ENCODE results near the gene HSPA12B. TPM values are rescaled to one million over a fixed set of nuclear protein-coding genes. Genes with fewer than 3 reads are reported as not detected.

Gene HSPA12B
- polyA plus RNA-seq (2012; ENCODE audit: insufficient read depth, insufficient read length) = 0.38 TPM

- DNase-seq (ENCODE audit: low read depth, low spot score) = no peak
- no peak within 1 kb of the TSS for H3K4me3 ChIP-seq (ENCODE audit: low read length)
Observed at GRCh38 chr20:3732327-3733118, at the start of gene HSPA12B. TSS of gene HSPA12B (plus strand) at chr20:3732685. CDS start at chr20:3738675, 5,990 bp downstream.

- no peak overlapping the region for H3K4me3 ChIP-seq (ENCODE audit: low read length)
- DNase-seq (ENCODE audit: low read depth, low spot score) = no peak
Observed at GRCh38 chr20:3685341-3685740, 47.1 kb upstream of the HSPA12B start.

- no peak for DNase-seq (ENCODE audit: low read depth, low spot score)
- H3K4me3 ChIP-seq (ENCODE audit: low read length) = no peak overlapping the region
Observed at GRCh38 chr20:3686421-3686820, 46.1 kb upstream of the HSPA12B start.

GRCh38 chr20:3686867-3687321, 45.6 kb upstream of the HSPA12B start:
- no peak for DNase-seq (ENCODE audit: low read depth, low spot score)
- no peak overlapping the region for H3K4me3 ChIP-seq (ENCODE audit: low read length)

GRCh38 chr20:3687655-3688054, 44.8 kb upstream of the HSPA12B start:
- DNase-seq (ENCODE audit: low read depth, low spot score) = no peak
- H3K4me3 ChIP-seq (ENCODE audit: low read length) = no peak overlapping the region

- DNase-seq (ENCODE audit: low read depth, low spot score) = no peak
- H3K4me3 ChIP-seq (ENCODE audit: low read length) = no peak overlapping the region
Observed at GRCh38 chr20:3689978-3690377, 42.5 kb upstream of the HSPA12B start.

- DNase-seq (ENCODE audit: low read depth, low spot score) = no peak
- H3K4me3 ChIP-seq (ENCODE audit: low read length) = no peak overlapping the region
Observed at GRCh38 chr20:3690413-3690812, 42.1 kb upstream of the HSPA12B start.

GRCh38 chr20:3691306-3691705, 41.2 kb upstream of the HSPA12B start:
- DNase-seq (ENCODE audit: low read depth, low spot score) = no peak
- H3K4me3 ChIP-seq (ENCODE audit: low read length) = no peak overlapping the region

- DNase-seq (ENCODE audit: low read depth, low spot score) = no peak
- H3K4me3 ChIP-seq (ENCODE audit: low read length) = no peak overlapping the region
Observed at GRCh38 chr20:3691897-3692296, 40.6 kb upstream of the HSPA12B start.

GRCh38 chr20:3692706-3693294, 39.7 kb upstream of the HSPA12B start:
- no peak for DNase-seq (ENCODE audit: low read depth, low spot score)
- H3K4me3 ChIP-seq (ENCODE audit: low read length) = no peak overlapping the region

GRCh38 chr20:3693376-3693775, 39.1 kb upstream of the HSPA12B start:
- no peak for DNase-seq (ENCODE audit: low read depth, low spot score)
- H3K4me3 ChIP-seq (ENCODE audit: low read length) = no peak overlapping the region

GRCh38 chr20:3694864-3695263, 37.6 kb upstream of the HSPA12B start:
- no peak for DNase-seq (ENCODE audit: low read depth, low spot score)
- H3K4me3 ChIP-seq (ENCODE audit: low read length) = no peak overlapping the region

GRCh38 chr20:3696200-3696599, 36.3 kb upstream of the HSPA12B start:
- DNase-seq (ENCODE audit: low read depth, low spot score) = no peak
- H3K4me3 ChIP-seq (ENCODE audit: low read length) = no peak overlapping the region

- DNase-seq (ENCODE audit: low read depth, low spot score) = no peak
- H3K4me3 ChIP-seq (ENCODE audit: low read length) = no peak overlapping the region
Observed at GRCh38 chr20:3696745-3697587, 35.5 kb upstream of the HSPA12B start.

GRCh38 chr20:3697588-3698305, 34.7 kb upstream of the HSPA12B start:
- no peak for DNase-seq (ENCODE audit: low read depth, low spot score)
- H3K4me3 ChIP-seq (ENCODE audit: low read length) = no peak overlapping the region

GRCh38 chr20:3698591-3699001, 33.9 kb upstream of the HSPA12B start:
- no peak overlapping the region for H3K4me3 ChIP-seq (ENCODE audit: low read length)
- no peak for DNase-seq (ENCODE audit: low read depth, low spot score)

- H3K4me3 ChIP-seq (ENCODE audit: low read length) = no peak overlapping the region
- DNase-seq (ENCODE audit: low read depth, low spot score) = no peak
Observed at GRCh38 chr20:3699037-3699436, 33.4 kb upstream of the HSPA12B start.

GRCh38 chr20:3701061-3701998, 31.2 kb upstream of the HSPA12B start:
- no peak overlapping the region for H3K4me3 ChIP-seq (ENCODE audit: low read length)
- DNase-seq (ENCODE audit: low read depth, low spot score) = no peak

Measured in Jurkat, Clone E6-1 (cell line).